Small intestine (tissue), 7 donors: ENCODE results near the gene ZMIZ1. TPM values are rescaled to one million over a fixed set of nuclear protein-coding genes. Genes with fewer than 3 reads are reported as not detected.

ENCODE experiments used
- DNase-seq, 2 donors: peaks; one replicate each; pipeline versions ENCODE4 v3.0.0 to v3.0.0-alpha.2; 2013
- FAIRE-seq: peaks from 2 replicates; lab custom pipeline; 2012; peaks lifted over from hg19 to GRCh38; lab: Jason Lieb, UNC
- H3K27ac ChIP-seq, 3 donors: one replicate each; pipeline ENCODE4 v1.5.1; 2013; ENCODE audit warnings: low read length in 2 of 3, mild to moderate bottlenecking in 2 of 3, control low read depth in 1 of 3, inconsistent platforms in 1 of 3, low read depth in 1 of 3, moderate library complexity in 1 of 3
- H3K27me3 ChIP-seq, 3 donors: one replicate each; pipeline ENCODE4 v1.6.1; 2013; ENCODE audit warnings: low read length in 3 of 3, inconsistent platforms in 1 of 3; ENCODE audit not compliant: control insufficient read depth in 3 of 3, insufficient read depth in 3 of 3
- H3K36me3 ChIP-seq, 3 donors: one replicate each; pipeline ENCODE4 v1.6.1; 2013; ENCODE audit warnings: low read length in 3 of 3, inconsistent platforms in 1 of 3, low read depth in 1 of 3, mild to moderate bottlenecking in 1 of 3, moderate library complexity in 1 of 3; ENCODE audit not compliant: control insufficient read depth in 3 of 3, insufficient read depth in 2 of 3
- H3K4me1 ChIP-seq, 3 donors: one replicate each; pipeline ENCODE4 v1.6.1; 2013; ENCODE audit warnings: low read length in 2 of 3, inconsistent platforms in 1 of 3, low read depth in 1 of 3, mild to moderate bottlenecking in 1 of 3, moderate library complexity in 1 of 3; ENCODE audit not compliant: control insufficient read depth in 3 of 3, insufficient read depth in 2 of 3
- H3K4me3 ChIP-seq, 3 donors: one replicate each; pipeline ENCODE4 v1.5.1; 2013; ENCODE audit warnings: low read length in 3 of 3, control low read depth in 1 of 3, inconsistent platforms in 1 of 3, low read depth in 1 of 3, mild to moderate bottlenecking in 1 of 3, moderate library complexity in 1 of 3
- H3K9me3 ChIP-seq, 2 donors: one replicate each; pipeline ENCODE4 v1.6.1; 2013; ENCODE audit warnings: low read depth in 1 of 2, low read length in 1 of 2; ENCODE audit not compliant: control insufficient read depth in 2 of 2, insufficient read depth in 1 of 2
- WGBS, 3 donors: extraction: QIAGEN DNeasy Blood & Tissue Kit; methylation state at CpG; one replicate each; pipeline ENCODE4 v1.1.7; 2013; 5-methylcytosine and 5-hydroxymethylcytosine counted together
- polyA plus RNA-seq, 4 donors: library from polyadenylated mRNA; stranded (reverse) in 3 of 4; unstranded in 1 of 4; fragments of 200-250 nt in 3 of 4; fragments of 120-200 nt in 1 of 4; gene quantifications; one replicate each; pipeline versions ENCODE4 v1.2.1 to v1.2.3, GENCODE V29; 2013
- donor health status: healthy with polysubstance abuse.
- donor health status: control.
- donor health status: control.
- donor health status: Bipolar disorder and iron deficiency.
- donor health status: healthy.

Gene ZMIZ1
- polyA plus RNA-seq, 4 donors, result 15.1 to 40.7 (median 19.9) TPM

DNA sequence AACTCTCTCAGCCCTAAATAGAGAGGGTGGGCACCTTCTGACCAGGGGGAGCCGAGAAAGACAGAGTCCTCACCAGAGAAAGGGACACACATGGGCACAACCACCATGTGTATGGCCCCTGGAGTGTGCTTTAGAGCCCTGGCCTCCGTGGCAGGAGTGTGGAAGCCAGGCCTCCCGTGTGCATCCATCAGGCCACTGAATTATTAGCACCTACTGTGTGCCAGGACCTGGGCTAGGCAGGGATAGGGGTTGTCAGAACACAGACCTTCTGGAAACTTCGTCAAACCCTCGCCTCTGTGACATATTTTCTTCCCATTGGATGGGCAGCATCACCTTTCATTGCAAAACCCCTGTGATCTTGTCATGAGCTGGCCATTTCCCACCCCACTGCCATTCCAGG is 78.5 kb downstream of the ZMIZ1 start:
- Histone ChIP-seq H3K4me1 (peaks cover 4 to 40% (median 14%) of the 10 kb centered on the region in 3 donors), H3K27ac (peak overlapping the region; percentile 17 to 90 (median 33)), H3K4me3 (no peak overlapping the region), H3K9me3 (no peaks in the 10 kb centered on the region), H3K36me3 (peaks cover 0 to 98% (median 0%) of the 10 kb centered on the region in 3 donors), H3K27me3 (no peaks in the 10 kb centered on the region)
- WGBS, 3 donors, result 81 to 91% (median 88%) methylated on average over 5 of the region's 5 CpGs
- no peak for FAIRE-seq
- no peak for DNase-seq

DNA sequence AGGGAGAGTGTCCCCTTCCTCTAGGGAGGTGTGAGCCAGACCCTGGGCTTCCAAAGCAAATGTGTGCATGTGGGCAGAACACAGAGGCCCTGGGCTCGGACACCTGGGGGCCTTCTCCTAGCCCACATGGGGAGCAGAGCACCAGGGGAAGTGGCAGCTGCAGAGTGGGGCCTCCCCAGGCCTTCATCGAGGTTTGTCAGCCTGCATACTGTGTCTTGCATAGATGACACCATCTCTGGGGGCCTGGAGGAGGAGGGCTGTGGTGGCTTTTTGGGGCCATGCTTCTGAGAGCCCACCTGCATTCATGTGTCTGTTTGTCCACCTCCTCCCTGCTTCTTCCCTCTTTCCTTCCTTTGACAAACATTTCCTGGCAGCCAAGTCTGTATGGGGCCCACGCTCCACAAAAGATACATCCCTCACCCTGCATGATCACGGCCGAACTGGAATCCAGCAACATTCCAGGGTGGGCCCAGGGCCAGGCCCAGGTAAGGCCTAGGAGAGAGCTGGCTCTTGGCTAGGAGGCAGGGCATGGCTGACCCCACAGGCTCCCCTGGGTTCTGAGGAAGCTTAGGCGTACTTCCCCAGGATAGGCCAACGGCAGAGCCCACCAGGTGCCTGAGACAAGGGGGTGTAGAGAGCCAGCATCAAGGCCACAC is 79.2 kb downstream of the ZMIZ1 start:
- DNase-seq (no peak), FAIRE-seq (no peak)
- Histone ChIP-seq H3K27me3 (no peaks in the 10 kb centered on the region), H3K9me3 (no peaks in the 10 kb centered on the region), H3K4me3 (no peak overlapping the region), H3K4me1 (peaks cover 4 to 40% (median 14%) of the 10 kb centered on the region in 3 donors), H3K36me3 (peaks cover 0 to 98% (median 0%) of the 10 kb centered on the region in 3 donors), H3K27ac (peak overlapping the region in 1 of 3 donors; percentile 90)
- WGBS, 3 donors, result 64 to 70% (median 69%) methylated on average over 7 of the region's 7 CpGs

DNA sequence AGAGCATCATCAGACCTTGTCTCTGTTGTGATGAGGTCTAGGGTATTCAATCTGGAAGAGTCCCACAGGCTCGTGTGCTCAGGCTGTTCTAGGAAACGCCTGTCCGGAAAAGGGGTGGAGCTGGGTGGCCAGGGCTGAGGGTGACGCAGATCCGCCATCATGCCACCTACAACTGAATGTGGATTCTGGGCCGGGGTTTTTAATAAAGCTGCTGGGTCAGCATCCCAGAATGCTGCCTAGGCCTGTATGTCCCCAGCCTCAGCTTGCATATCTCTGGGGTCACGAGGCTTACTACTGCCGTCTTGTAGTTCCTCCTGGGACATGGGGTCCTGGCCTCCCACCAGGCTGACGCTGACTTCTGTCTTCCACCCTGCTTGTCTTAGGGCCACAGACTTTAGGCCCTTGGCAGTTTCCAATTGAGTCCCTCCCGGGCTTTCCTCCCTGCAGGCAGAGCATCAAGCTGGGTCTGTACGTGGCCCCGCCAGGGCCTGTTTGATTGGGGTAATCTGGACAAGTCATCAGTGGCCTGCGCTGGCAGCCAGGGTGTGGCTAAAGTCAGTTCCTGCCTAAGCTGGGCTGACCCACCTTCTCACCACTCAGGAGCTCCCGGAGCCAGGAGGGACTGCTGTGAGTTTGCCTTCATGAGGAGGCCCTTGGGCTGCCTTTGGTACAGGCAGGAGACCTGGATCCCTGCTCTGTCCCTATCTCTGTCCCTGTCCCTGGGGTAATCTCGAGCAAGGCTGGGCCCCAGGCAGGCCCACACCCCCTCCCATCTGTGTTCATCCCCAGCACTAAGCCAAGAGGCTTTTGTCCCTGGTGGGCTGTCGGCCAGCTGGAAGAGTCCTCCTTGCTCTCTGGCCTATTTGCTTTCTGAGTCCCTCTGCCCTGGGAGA is 79.9 kb downstream of the ZMIZ1 start:
- FAIRE-seq (no peak), DNase-seq (no peak)
- H3K36me3 ChIP-seq, result peaks cover 0 to 98% (median 0%) of the 10 kb centered on the region in 3 donors
- H3K9me3 ChIP-seq, result no peaks in the 10 kb centered on the region
- no peaks in the 10 kb centered on the region for H3K27me3 ChIP-seq
- 58 to 76% (median 75%) methylated on average over 15 to 16 of the region's 16 CpGs for WGBS, 3 donors
- H3K4me3 ChIP-seq, result no peak overlapping the region
- H3K4me1 ChIP-seq, result peaks cover 4 to 40% (median 14%) of the 10 kb centered on the region in 3 donors
- peak overlapping the region in 2 of 3 donors; percentile 47 to 90 for H3K27ac ChIP-seq

DNA sequence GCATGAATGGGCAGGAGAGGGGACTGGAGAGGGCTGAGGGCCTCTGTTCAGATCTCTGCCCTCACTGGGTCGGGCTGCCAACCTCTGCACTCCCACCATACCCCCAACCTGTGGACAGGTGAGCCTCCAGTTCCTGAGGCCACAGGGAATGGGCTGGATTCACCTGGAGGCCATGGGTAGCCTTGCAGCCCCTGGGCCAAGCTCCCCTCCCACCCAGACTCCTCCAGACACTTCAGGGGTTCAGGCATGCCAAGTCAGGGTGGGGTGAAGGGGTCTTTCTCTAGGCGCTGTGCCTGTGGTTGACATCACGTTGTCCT is 80.5 kb downstream of the ZMIZ1 start:
- FAIRE-seq (no peak), DNase-seq (no peak)
- Histone ChIP-seq H3K4me3 (no peak overlapping the region), H3K27ac (peak overlapping the region in 2 of 3 donors; percentile 47 to 90), H3K27me3 (no peaks in the 10 kb centered on the region), H3K9me3 (no peaks in the 10 kb centered on the region), H3K36me3 (peaks cover 0 to 98% (median 0%) of the 10 kb centered on the region in 3 donors), H3K4me1 (peaks cover 4 to 40% (median 14%) of the 10 kb centered on the region in 3 donors)
- 45 to 74% (median 48%) methylated on average over 3 of the region's 3 CpGs for WGBS, 3 donors

DNA sequence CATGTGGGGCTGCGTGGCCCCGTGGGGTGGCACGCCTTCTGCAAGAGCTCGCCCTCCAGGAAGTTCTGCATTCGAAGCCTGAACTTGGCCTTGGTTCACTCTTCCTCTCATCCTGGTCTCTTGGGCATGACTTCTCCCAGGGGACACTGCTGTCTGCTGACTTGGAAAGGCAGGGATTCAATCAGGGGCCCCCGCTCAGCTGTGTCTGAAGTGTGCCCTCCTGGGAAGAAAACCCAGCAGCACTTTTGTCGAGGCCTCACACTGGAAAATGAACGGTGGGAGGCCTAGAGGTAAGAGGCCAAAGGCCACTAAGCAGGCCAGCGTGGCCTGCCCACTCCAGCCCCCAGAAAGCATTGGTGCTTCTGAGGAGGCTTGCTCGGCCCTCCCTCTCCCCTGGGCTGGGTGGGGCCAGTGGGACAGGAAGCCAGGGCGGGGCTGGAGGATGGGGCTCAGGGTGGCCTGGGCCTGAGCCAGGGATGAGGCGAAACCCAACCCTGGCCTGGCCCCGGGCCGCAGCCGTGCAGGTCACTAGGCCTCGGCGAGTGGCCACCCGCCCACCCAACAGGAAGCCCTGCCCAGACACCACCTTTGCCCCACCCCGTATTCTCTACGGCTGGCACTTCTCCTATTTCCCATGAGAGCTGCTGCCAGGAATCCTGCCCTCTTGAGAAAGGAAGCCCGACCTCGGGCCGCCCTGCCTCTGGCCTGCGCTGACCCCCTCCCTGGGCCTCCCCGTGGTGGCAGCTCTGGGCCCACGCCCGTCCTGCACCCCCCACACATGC is 81.1 kb downstream of the ZMIZ1 start:
- no peak for FAIRE-seq
- Histone ChIP-seq H3K27me3 (no peaks in the 10 kb centered on the region), H3K27ac (peak overlapping the region in 2 of 3 donors; percentile 47 to 90), H3K9me3 (no peaks in the 10 kb centered on the region), H3K4me1 (peaks cover 4 to 40% (median 14%) of the 10 kb centered on the region in 3 donors), H3K36me3 (peaks cover 0 to 99% (median 0%) of the 10 kb centered on the region in 3 donors), H3K4me3 (no peak overlapping the region)
- peak; percentile 26 to 52 for DNase-seq
- WGBS, 3 donors, result 26 to 43% (median 37%) methylated on average over 20 to 27 of the region's 27 CpGs

DNA sequence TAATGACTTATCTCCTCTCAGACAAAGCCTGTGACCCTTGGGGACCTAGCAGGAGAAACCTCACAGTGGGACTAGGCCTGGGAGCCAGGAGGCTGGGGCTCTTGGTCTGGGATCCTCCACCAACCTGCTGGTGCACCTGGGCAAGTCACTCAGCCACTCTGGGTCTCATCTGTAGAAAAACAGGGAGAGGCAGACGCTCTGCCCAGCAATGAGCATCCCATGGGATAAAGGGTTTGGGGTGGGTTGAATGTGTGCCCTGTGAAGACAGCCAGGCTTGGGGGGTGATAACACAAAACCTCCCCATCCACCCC is 81.6 kb downstream of the ZMIZ1 start:
- DNase-seq (no peak), FAIRE-seq (no peak)
- WGBS, 3 donors, result 88 to 93% (median 92%) methylated on average over 1 of the region's 1 CpG
- Histone ChIP-seq H3K4me3 (no peak overlapping the region), H3K9me3 (no peaks in the 10 kb centered on the region), H3K27me3 (no peaks in the 10 kb centered on the region), H3K4me1 (peaks cover 4 to 42% (median 13%) of the 10 kb centered on the region in 3 donors), H3K27ac (peak overlapping the region in 1 of 3 donors; percentile 90), H3K36me3 (peaks cover 0 to 98% (median 0%) of the 10 kb centered on the region in 3 donors)

DNA sequence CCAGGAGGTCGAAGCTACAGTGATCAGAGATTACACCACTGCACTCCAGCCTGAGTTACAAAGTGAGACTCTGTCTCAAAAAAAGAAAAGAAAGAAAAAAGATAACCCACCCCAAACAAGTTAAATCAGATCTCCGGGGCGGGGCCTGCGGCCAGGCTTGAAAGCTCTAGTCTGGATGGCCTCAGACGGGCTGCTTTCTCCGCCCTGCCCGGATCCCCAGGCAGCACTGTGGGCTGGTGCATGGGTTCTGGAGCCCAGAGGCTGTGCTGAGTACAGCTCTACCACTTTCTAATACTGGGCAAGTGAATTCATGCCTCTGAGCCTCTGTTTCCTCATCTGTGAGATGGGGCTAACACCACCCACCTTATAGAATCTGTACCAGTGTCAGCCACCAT is 83.7 kb downstream of the ZMIZ1 start:
- H3K4me3 ChIP-seq, result no peak overlapping the region
- H3K9me3 ChIP-seq, result no peaks in the 10 kb centered on the region
- FAIRE-seq (no peak), DNase-seq (no peak)
- H3K4me1 ChIP-seq, result peaks cover 8 to 39% (median 18%) of the 10 kb centered on the region in 3 donors
- WGBS, 3 donors, result 81 to 94% (median 93%) methylated on average over 7 of the region's 7 CpGs
- no peaks in the 10 kb centered on the region for H3K27me3 ChIP-seq
- H3K36me3 ChIP-seq, result peaks cover 0 to 95% (median 0%) of the 10 kb centered on the region in 3 donors
- peak overlapping the region in 1 of 3 donors; percentile 90 for H3K27ac ChIP-seq

DNA sequence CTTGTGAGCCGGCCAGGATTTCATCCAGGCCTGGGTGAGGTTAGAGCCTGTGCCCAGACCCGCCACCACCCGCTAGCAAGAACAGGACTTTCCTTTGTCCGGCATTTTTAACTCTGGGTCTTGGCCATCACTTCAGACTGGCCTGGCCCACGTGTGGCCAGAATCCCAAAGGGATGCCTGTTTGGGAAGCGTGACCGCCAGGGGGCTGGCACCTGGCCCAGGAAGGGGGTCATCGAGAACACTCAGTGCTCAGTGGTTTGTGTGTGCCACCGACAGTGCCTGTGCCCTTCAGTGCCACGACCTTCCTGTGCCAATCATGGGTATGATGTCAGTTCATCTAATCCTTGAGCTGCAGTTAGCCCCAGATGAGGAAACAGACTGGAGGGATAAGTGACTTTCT is 85.0 kb downstream of the ZMIZ1 start:
- no peaks in the 10 kb centered on the region for H3K9me3 ChIP-seq
- no peaks in the 10 kb centered on the region for H3K27me3 ChIP-seq
- H3K4me1 ChIP-seq, result peaks cover 9 to 44% (median 19%) of the 10 kb centered on the region in 3 donors
- peak overlapping the region in 1 of 3 donors; percentile 18 for H3K27ac ChIP-seq
- DNase-seq (no peak), FAIRE-seq (no peak)
- H3K4me3 ChIP-seq, result no peak overlapping the region
- 82 to 91% (median 87%) methylated on average over 10 of the region's 10 CpGs for WGBS, 3 donors
- H3K36me3 ChIP-seq, result peaks cover 0 to 91% (median 0%) of the 10 kb centered on the region in 3 donors
